Pons (tissue), 1 donor: ENCODE measurements around the gene EIF5.
"Not testable (repeated sequence)": the region's sequence is repeated elsewhere in the genome, so short reads cannot be mapped to it uniquely, and the experiment has no call there.

Experiments
- DNase-seq: peaks from one replicate; pipeline ENCODE4 v3.0.0-alpha.2; 2016; ENCODE audit warnings: low spot score

The EIF5 gene

GRCh38 chr14:103336191-103336590 lies 2.2 kb downstream of the EIF5 start:
- DNase-seq, result no peak

- DNase-seq, result no peak
Observed at GRCh38 chr14:103337794-103338193, 3.8 kb downstream of the EIF5 start.

GRCh38 chr14:103339561-103339960 lies 5.5 kb downstream of the EIF5 start:
- no peak for DNase-seq

- no peak for DNase-seq
Observed at GRCh38 chr14:103340480-103341212, 6.6 kb downstream of the EIF5 start.

GRCh38 chr14:103341250-103342129 lies 7.5 kb downstream of the EIF5 start:
- no peak for DNase-seq

GRCh38 chr14:103343164-103343879 lies 9.3 kb downstream of the EIF5 start:
- DNase-seq, result no peak

GRCh38 chr14:103343905-103344797 lies 10.1 kb downstream of the EIF5 start:
- DNase-seq, result no peak

GRCh38 chr14:103346286-103346685 lies 12.2 kb downstream of the EIF5 start:
- no peak for DNase-seq

GRCh38 chr14:103347091-103347815 lies 13.2 kb downstream of the EIF5 start:
- no peak for DNase-seq

- no peak for DNase-seq
Observed at GRCh38 chr14:103348154-103348553, 14.1 kb downstream of the EIF5 start.

GRCh38 chr14:103349982-103350381 lies 15.9 kb downstream of the EIF5 start:
- no peak for DNase-seq

GRCh38 chr14:103353362-103353761 lies 19.3 kb downstream of the EIF5 start:
- DNase-seq, result no peak

- no peak for DNase-seq
Observed at GRCh38 chr14:103354141-103354540, 20.1 kb downstream of the EIF5 start.

- no peak for DNase-seq
Observed at GRCh38 chr14:103356024-103356682, 22.1 kb downstream of the EIF5 start.

- not testable (repeated sequence) for DNase-seq
Observed at GRCh38 chr14:103357552-103357951, 23.5 kb downstream of the EIF5 start.

GRCh38 chr14:103360548-103360947 lies 26.5 kb downstream of the EIF5 start:
- no peak for DNase-seq

- DNase-seq, result no peak
Observed at GRCh38 chr14:103361867-103362266, 27.8 kb downstream of the EIF5 start.

GRCh38 chr14:103362780-103363179 lies 28.7 kb downstream of the EIF5 start:
- no peak for DNase-seq

GRCh38 chr14:103366741-103367140 lies 32.7 kb downstream of the EIF5 start:
- no peak for DNase-seq

- DNase-seq, result no peak
Observed at GRCh38 chr14:103367995-103368394, 34.0 kb downstream of the EIF5 start.
